GM19023 (cell line): ENCODE measurements around the gene C3orf85.
"Not testable (repeated sequence)": the region's sequence is repeated elsewhere in the genome, so short reads cannot be mapped to it uniquely, and the experiment has no call there.

Experiments
- ATAC-seq: cut with Tn5 transposase; IDR thresholded peaks from one replicate; pipeline ENCODE4 v1.9.1; 2021; ENCODE audit warnings: mild to moderate bottlenecking, moderate library complexity; ENCODE audit not compliant: unreplicated experiment

The C3orf85 gene

GRCh38 chr3:109136523-109136922 lies at the start of gene C3orf85:
Gene C3orf85, plus strand, starts transcription at chr3:109136719. Its CDS starts 129 bp downstream, at chr3:109136848.
- no peak for ATAC-seq

DNA sequence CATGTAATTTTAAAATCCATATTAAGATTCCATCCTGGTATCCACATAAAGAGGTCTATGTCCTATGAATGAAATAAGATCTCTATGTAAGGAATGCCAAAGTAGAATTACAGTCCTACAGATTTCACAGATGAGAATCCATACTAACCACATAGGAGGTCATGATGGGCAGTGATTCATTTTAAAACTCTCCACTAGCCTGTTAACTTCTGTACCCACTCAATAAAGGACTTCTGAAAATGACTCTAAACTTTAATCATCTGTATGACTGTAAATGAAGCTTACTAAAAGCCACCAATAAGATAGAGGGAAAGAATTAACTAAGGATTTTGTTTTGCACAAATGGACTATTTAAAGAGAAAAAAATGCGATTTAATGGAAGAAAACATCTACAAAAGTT lies 47.3 kb upstream of the C3orf85 start:
- no peak for ATAC-seq

DNA sequence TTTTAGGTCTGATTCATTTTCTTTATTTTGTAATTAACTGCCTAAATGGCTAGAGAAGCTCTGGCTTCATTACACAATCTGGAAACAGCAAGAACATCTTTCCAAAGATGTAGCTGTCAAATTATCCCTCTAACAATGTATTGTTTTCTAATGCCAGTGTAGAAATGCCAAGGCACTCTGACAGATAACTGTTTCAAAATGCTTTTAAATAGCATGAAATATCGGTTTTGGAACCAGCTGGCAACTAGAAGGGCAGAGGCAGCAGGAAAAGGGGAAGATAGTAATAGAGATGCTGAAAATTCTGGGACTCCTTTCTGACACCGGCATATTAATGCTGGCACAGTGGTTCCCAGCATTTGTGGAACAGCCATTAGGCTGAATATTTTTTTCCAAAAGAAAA lies 44.7 kb upstream of the C3orf85 start:
- no peak for ATAC-seq

DNA sequence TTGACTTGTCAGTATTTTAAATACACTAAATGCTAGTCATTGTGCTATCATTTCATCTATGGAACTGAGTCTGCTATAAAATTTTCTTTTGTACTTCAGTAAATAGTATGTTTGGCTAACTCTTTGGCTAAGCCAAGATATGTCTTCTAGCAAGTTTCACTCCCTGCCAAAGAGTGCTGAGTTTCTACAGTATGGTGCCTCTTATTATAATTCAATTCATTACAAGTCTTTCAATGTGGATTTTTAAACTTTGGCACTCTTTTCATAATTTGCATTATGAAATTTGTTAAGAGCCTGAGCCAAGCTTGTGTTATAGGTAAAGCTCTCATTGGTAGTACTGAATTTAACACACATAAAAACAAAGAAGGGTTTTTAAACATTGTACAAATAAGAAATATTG lies 43.0 kb upstream of the C3orf85 start:
- no peak for ATAC-seq

DNA sequence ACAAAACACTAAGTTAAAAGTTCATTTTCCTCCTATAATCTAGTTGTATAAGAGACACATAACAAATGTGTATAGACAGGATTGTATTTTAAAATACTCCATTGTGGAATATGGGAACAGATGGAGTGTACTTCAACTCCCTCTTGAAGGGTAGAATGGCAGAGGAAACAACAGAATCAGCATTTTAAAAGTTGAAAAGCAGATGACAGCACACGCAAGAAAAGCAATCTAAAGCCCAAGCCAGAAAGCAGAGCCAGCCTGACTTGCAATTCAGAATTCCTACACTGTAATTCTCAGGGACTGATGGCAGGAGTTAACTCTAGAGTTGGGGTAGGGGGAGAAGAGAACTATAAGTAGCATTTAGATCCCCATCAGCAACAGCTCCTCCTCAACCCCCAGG lies 41.4 kb upstream of the C3orf85 start:
- no peak for ATAC-seq

- no peak for ATAC-seq
Observed at GRCh38 chr3:109098079-109098644, 38.4 kb upstream of the C3orf85 start.

GRCh38 chr3:109109574-109109973 lies 26.9 kb upstream of the C3orf85 start:
- no peak for ATAC-seq

DNA sequence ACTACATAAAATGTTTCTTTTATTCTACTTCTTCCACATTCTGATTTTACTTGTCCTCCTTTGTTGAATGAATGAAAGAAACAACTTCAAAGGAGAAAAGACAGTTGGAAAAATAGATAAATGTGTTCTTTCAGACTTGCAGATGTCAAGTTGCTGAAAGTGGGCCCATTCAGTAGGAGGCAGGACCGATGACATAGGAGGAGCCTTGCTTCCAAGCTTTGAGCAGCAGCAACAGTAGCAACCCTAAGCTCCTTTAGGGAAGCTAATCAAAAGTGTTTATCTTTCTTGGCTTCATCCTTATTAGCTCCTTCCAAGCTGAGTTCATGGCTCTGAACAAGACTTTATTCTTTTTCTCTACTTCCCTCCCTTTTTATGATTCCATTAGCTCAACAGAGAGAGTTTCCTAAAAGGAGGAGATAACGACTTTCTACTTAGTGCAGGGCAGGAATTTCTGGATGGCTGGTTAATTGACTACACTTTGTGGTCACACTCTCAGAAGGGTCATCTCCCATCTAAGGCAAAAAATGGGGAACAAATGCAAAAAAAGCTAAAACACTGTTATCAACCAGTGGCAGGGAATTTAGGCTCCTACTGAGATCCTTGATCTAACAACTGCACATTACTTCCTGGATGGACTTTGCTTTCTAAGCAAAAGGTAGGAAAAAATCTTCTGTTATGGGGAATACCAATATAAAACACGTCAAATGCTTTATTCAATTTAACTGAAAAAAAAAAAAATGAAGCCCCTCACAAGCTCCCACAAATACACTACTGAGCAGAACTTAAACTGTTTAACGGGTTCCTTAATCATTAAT lies 23.4 kb upstream of the C3orf85 start:
- ATAC-seq: no peak

DNA sequence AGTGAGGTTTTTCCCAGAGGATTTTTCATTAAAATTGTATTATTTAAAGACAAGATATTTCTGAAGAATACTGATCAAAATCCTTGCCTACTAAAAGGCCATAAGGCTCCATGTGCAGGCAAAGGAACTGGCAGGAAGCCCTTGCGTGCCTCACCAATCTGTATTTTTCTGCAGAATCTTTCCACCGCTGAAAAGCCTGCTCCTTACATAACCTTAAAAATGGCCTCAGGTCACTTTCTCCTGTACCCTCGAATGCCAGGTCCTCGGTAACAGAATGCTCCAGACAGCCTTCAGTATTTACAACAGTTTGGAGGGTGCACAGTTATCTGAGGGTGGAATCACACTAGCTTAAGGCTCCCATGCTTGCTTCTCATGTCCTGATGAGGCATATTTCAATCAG lies 21.8 kb upstream of the C3orf85 start:
- ATAC-seq: no peak

DNA sequence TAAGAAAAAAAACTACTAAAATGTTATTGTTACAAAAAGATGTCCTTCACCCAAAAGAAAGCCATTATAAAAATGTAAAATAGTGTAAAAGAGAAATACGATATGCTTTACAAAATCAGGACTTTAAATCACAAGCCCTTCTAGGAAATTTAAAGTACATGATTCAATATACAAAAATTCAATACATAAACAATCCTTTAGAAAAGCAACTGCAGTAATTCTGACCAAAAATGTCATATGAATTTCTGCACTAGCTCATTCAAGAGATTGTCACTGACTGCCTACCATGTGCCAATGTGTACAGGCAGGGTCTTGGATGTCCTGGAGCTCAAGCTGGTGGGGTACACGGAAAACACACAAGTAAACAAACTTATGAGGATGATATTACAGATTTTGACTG lies 21.1 kb upstream of the C3orf85 start:
- no peak for ATAC-seq

DNA sequence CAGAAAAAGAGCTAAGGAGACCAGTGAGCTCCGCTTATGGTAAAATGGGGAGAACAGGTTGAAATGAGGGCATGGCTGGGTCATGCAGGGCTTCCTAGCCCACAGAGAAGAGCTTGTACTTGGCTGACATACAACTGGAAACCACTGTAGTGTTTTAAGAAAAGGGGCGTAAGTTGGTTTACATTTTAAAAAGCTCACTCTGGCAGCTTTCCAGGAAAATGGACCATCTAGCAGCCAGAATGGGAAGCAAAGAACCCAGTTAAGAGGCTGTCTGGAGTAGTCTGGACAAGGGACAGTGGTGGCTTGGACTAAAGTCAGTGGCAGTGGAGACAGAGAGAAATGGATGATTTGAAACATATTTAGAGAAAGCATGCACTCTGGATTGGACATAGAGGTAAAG lies 20.5 kb upstream of the C3orf85 start:
- no peak for ATAC-seq

DNA sequence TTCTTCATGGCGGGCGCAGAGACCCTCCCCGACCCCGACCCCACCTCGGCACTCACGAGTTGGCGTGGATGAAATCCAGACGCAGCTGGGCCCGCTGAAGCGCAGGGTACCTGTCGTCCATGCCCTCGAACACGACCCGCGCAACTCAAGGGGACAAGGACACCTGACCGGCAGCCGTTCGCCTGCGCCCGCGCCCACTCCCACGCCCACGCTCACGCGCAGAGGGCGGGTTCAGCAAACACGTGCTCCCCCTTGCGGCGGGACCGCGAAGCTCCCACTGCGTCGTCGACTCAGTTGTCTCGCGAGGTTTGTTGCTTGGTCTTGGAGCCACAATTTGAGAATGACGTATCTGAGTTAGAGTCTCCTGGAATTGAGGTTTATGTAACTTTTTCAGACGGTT lies 18.6 kb upstream of the C3orf85 start, which contains the start of gene MORC1:
MORC1 (minus strand) TSS at position 196 of the 400 bp plus-strand sequence; CDS start at position 121, 75 bp downstream.
- no peak for ATAC-seq

DNA sequence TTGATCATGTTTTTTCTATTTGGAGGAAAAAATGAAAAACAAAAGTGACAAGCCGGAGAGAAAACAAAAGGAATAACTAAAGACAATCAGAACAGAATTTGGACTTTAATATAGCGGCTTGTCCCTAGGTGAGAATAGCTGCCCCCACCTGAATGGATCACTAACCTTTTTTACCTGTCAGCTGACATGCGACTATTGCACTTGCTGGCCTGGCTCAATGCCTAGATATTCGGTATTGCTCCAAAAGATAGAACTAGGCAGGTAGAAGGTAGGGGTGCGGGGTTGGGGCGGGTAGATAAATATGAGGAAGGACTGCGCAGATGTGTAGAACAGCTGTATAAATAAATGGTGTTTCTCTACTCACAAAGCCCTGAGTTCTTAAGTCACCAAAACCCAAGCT lies 17.9 kb upstream of the C3orf85 start:
- ATAC-seq: no peak

- no peak for ATAC-seq
Observed at GRCh38 chr3:109122690-109123089, 13.8 kb upstream of the C3orf85 start.

DNA sequence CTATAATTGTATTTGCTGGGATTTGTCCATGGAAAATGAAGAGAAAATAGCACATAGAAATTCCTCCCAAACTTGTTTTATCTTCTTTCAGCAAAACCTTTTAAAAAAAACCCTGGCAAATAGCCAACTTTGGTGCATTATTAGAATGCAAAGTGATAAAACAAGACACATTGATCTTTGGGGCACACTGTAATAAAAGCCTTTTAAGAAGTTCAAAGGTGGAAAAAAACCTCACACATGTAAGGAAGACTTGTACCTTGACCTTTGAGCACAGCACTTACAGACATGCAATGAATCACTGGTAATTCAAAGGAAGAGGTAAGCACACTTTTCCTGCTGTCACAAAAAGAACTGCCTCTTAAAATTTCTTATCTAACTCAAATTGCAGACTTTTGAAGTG lies 10.6 kb upstream of the C3orf85 start:
- ATAC-seq: no peak

GRCh38 chr3:109127553-109127952 lies 9.0 kb upstream of the C3orf85 start:
- no peak for ATAC-seq

- no peak for ATAC-seq
Observed at GRCh38 chr3:109131276-109131675, 5.2 kb upstream of the C3orf85 start.

GRCh38 chr3:109132801-109133473 lies 3.6 kb upstream of the C3orf85 start:
- no peak for ATAC-seq

GRCh38 chr3:109133474-109133816 lies 3.1 kb upstream of the C3orf85 start:
- not testable (repeated sequence) for ATAC-seq

- ATAC-seq: no peak
Observed at GRCh38 chr3:109137761-109138160, 1.2 kb downstream of the C3orf85 start.

GRCh38 chr3:109140318-109140717 lies 3.8 kb downstream of the C3orf85 start:
- ATAC-seq: no peak

DNA sequence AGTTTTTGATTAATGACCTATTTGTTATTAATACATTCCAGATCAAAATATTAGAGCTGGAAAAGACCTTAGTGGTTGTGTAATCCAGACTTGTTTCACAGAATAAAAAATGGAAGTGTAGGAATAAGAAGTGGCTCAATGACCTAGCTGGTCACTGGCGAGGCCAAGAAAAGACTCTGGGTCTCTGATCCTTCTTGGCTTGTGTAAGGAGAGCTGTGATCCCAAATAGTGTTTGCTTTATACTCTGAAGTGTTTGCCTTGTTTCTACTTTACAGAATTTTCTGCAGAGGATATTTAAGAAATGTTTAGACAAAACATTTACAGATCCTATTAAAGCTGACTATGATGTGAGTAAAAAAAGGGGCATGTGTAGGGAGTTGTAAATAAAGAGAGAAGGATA lies 7.1 kb downstream of the C3orf85 start:
- no peak for ATAC-seq
